Measurements from ENCODE around the gene UBE2F.

GRCh38 chr2:237924164-237924534 lies 42.7 kb upstream of the UBE2F start:
- TF ChIP-seq POLR2A (IDR thresholded peaks at IDR 0.05) (no peak), CTCF (IDR thresholded peaks at IDR 0.05 in 8 of 11, conservative IDR thresholded peaks at IDR 0.05 in 3 of 11) (no peak), POLR2AphosphoS5 (IDR thresholded peaks at IDR 0.05) (no peak)
